ENCODE measurements around the gene TIAM2.
"Not testable (repeated sequence)": the region's sequence is repeated elsewhere in the genome, so short reads cannot be mapped to it uniquely, and the experiment has no call there.

Gene TIAM2

GRCh38 chr6:155177363-155177961, 182.3 kb downstream of the TIAM2 start:
- peak; percentile 86 to 89 for DNase-seq (ENCODE audit: low read depth in 2 of 2)
- no peak overlapping the region for H3K4me3 ChIP-seq (replicated peaks in 1 of 2; ENCODE audit: low read depth in 2 of 2, low read length in 2 of 2)
- TF ChIP-seq, protein P1, sequence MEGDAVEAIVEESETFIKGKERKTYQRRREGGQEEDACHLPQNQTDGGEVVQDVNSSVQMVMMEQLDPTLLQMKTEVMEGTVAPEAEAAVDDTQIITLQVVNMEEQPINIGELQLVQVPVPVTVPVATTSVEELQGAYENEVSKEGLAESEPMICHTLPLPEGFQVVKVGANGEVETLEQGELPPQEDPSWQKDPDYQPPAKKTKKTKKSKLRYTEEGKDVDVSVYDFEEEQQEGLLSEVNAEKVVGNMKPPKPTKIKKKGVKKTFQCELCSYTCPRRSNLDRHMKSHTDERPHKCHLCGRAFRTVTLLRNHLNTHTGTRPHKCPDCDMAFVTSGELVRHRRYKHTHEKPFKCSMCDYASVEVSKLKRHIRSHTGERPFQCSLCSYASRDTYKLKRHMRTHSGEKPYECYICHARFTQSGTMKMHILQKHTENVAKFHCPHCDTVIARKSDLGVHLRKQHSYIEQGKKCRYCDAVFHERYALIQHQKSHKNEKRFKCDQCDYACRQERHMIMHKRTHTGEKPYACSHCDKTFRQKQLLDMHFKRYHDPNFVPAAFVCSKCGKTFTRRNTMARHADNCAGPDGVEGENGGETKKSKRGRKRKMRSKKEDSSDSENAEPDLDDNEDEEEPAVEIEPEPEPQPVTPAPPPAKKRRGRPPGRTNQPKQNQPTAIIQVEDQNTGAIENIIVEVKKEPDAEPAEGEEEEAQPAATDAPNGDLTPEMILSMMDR (IDR thresholded peaks at IDR 0.05; ENCODE audit: low read depth, low read length), result peak; percentile 46

- no peak for DNase-seq (ENCODE audit: low read depth in 2 of 2)
- TF ChIP-seq, protein P1 (IDR thresholded peaks at IDR 0.05; ENCODE audit: low read depth, low read length), result no peak
- H3K4me3 ChIP-seq (replicated peaks in 1 of 2; ENCODE audit: low read depth in 2 of 2, low read length in 2 of 2), result no peak overlapping the region
Observed at GRCh38 chr6:155181498-155181897, 186.4 kb downstream of the TIAM2 start.

DNA sequence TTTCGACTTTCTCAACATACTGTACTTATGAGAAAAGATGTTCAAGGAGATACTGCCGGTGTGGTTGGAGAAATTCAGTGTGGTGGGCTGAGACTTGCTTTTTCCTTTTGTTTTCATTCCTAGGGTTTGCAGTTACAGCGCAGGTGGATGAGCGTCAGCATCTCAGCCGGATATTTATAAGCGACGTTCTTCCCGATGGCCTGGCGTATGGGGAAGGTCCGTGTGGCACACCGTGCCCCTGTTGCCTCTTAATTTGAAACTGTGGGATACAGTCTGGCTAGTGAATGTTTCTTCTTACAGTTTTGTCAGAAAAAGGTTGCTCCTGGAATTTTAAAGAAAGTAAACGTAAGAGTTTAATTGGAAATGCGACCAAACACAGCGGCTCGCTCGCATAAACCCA, 187.0 kb downstream of the TIAM2 start:
- TF ChIP-seq, protein P1 (IDR thresholded peaks at IDR 0.05; ENCODE audit: low read depth, low read length), result no peak
- no peak for DNase-seq (ENCODE audit: low read depth in 2 of 2)

DNA sequence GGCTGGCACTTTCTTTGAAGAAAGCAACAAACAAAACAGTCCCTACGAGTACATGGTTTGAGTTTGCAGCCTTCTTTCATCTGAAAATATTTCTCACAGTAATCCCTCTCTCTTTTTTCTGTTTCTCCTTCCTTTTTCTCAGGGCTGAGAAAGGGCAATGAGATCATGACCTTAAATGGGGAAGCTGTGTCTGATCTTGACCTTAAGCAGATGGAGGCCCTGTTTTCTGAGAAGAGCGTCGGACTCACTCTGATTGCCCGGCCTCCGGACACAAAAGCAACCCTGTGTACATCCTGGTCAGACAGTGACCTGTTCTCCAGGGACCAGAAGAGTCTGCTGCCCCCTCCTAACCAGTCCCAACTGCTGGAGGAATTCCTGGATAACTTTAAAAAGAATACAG, 188.0 kb downstream of the TIAM2 start:
- DNase-seq (ENCODE audit: low read depth in 2 of 2), result no peak
- TF ChIP-seq, protein P1 (IDR thresholded peaks at IDR 0.05; ENCODE audit: low read depth, low read length), result no peak
- no peak overlapping the region for H3K4me3 ChIP-seq (replicated peaks in 1 of 2; ENCODE audit: low read depth in 2 of 2, low read length in 2 of 2)

More for the DNA sequence above, 187.0 kb downstream of the TIAM2 start:
- no peak overlapping the region for H3K4me3 ChIP-seq (replicated peaks in 1 of 2; ENCODE audit: low read depth in 2 of 2, low read length in 2 of 2)

- H3K4me3 ChIP-seq (replicated peaks in 1 of 2; ENCODE audit: low read depth in 2 of 2, low read length in 2 of 2); DNase-seq (ENCODE audit: low read depth in 2 of 2): not testable (repeated sequence)
Observed at GRCh38 chr6:155185041-155185440, 189.9 kb downstream of the TIAM2 start.

DNA sequence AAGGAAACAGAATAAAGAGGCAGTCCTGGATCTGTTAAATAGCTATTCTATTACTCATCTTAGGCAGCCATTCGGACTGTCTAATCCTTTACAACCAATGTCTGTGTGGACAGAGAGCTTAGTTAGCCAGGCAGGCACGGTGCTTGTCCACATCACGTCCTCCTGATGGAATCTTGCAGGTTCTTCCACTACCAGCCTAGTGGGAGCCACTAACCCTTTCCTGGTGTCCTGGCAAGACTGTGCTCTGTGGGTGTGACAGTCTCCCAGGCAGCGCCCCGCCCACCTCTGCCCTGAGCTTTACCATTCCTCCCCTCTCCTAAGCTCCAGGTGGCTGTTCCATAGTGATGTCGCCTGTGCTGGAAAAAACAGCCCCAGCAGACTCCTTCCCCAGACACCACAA, 190.4 kb downstream of the TIAM2 start:
- TF ChIP-seq, protein P1 (IDR thresholded peaks at IDR 0.05; ENCODE audit: low read depth, low read length), result no peak
- peak in 1 of 2 donors; percentile 48 for DNase-seq (ENCODE audit: low read depth in 2 of 2)
- no peak overlapping the region for H3K4me3 ChIP-seq (replicated peaks in 1 of 2; ENCODE audit: low read depth in 2 of 2, low read length in 2 of 2)

GRCh38 chr6:155186052-155186658, 191.0 kb downstream of the TIAM2 start:
- TF ChIP-seq, protein P1 (IDR thresholded peaks at IDR 0.05; ENCODE audit: low read depth, low read length), result no peak
- H3K4me3 ChIP-seq (replicated peaks in 1 of 2; ENCODE audit: low read depth in 2 of 2, low read length in 2 of 2), result no peak overlapping the region
- peak in 1 of 2 donors; percentile 32 for DNase-seq (ENCODE audit: low read depth in 2 of 2)

Data from cardiac fibroblast (primary cell).